Measurements from ENCODE around the gene METTL26. TPM values are rescaled to one million over a fixed set of nuclear protein-coding genes. Genes with fewer than 3 reads are reported as not detected.

METTL26 gene
- total and polyA plus RNA-seq, 9 of the 15 experiments (the other 6 are each of a cell fraction or from before 2014, with no cell fraction given): 7.3 to 262 (median 80.9) TPM

GRCh38 chr16:625977-626765, 9.9 kb downstream of the METTL26 start:
- TF ChIP-seq NFE2L1 (tag; IDR thresholded peaks at IDR 0.05; ENCODE audit: borderline replicate concordance, low read depth) (no peak), ZKSCAN1 (IDR thresholded peaks at IDR 0.05; ENCODE audit: low read depth, low read length) (0 out of 2 replicates have a peak, but pooled peaks have one; percentile 38)
- ATAC-seq: no peak
- peaks cover 23% of the 10 kb centered on the region; the same call in 2 of the 3 replicates for H3K36me3 ChIP-seq (ENCODE audit: control insufficient read depth, insufficient read depth, low read length)
- H3K4me3 ChIP-seq: no peak overlapping the region
- intact Hi-C loops (cut with micrococcal nuclease): no loop called here
- no peaks in the 10 kb centered on the region for H3K9me1 ChIP-seq (ENCODE audit: control insufficient read depth, insufficient read depth, low read length)
- no peak overlapping the region for H3K4me2 ChIP-seq (ENCODE audit: insufficient read depth, low read length)
- no peaks in the 10 kb centered on the region for H3K9me3 ChIP-seq (replicated peaks; ENCODE audit: control insufficient read depth, insufficient read depth, low read depth, low read length)
- DNase-seq (ENCODE audit: extremely low read depth in 1 of 4, low spot score in 3 of 4): no peak
- peaks cover 17% of the 10 kb centered on the region; the same call in 2 of the 3 replicates for H3K79me2 ChIP-seq (ENCODE audit: control insufficient read depth, insufficient read depth, low read length)
- BruUV-seq (replicated peaks): no TSS peak
- no peak for FAIRE-seq
- ChIA-PET CTCF (ENCODE audit: low intra/inter-chr PET ratio) (no interaction called here), POLR2A (no interaction called here)
- 92% methylated on average over 22 of the region's 35 CpGs for WGBS (ENCODE audit: insufficient coverage, low coverage, missing lambda C conversion rate)
- no peak overlapping the region for H2AFZ ChIP-seq (ENCODE audit: low read depth, low read length)
- in situ Hi-C loops (cut with MboI): no loop called here
- no peaks in the 10 kb centered on the region for H4K20me1 ChIP-seq (replicated peaks; ENCODE audit: control insufficient read depth, insufficient read depth, low read length)
- H3K27ac ChIP-seq (ENCODE audit: extremely low read depth, low read depth, low read length): peak overlapping the region; percentile 58; the same call in 2 of the 3 replicates
- no peaks in the 10 kb centered on the region for H3K27me3 ChIP-seq (ENCODE audit: control insufficient read depth in 2 of 2, insufficient read depth in 2 of 2, low read length in 2 of 2)
- H3K9ac ChIP-seq (ENCODE audit: insufficient read depth in 1 of 2, low read depth in 2 of 2, low read length in 2 of 2): peak overlapping the region in 1 of 2 experiments; percentile 14; a peak in 2 of 4 replicates
- H3K4me1 ChIP-seq (replicated peaks in 1 of 2; ENCODE audit: control insufficient read depth in 2 of 2, insufficient read depth in 2 of 2, low read length in 2 of 2): peaks cover 40 to 95% of the 10 kb centered on the region in 2 experiments
